Calu3 (cell line): ENCODE measurements around the gene ARR3. TPM values are rescaled to one million over a fixed set of nuclear protein-coding genes. Genes with fewer than 3 reads are reported as not detected.
"Not testable (repeated sequence)": the region's sequence is repeated elsewhere in the genome, so short reads cannot be mapped to it uniquely, and the experiment has no call there.

ENCODE experiments used
- BruUV-seq: library from RNA; stranded (reverse); fragments of 400-500 nt; replicated peaks from 2 replicates; lab custom pipeline; 2021; lab: Mats Ljungman, UMichigan
- CTCF ChIA-PET: fragments of 300-600 bp; sonication (Branson Sonifier 250); formaldehyde crosslinking; loops from one replicate; lab custom pipeline; 2022; ENCODE audit warnings: antibody characterized with exemption; lab: Charles Lee
- DNase-seq: peaks from one replicate; pipeline ENCODE4 v3.0.0; 2022
- H3K27ac Mint-ChIP-seq: one replicate; pipeline ENCODE4 v1.8.0; 2022; ENCODE audit warnings: mixed read lengths; ENCODE audit not compliant: unreplicated experiment
- H3K27me3 Mint-ChIP-seq: one replicate; pipeline ENCODE4 v1.8.0; 2022; ENCODE audit warnings: mixed read lengths; ENCODE audit not compliant: unreplicated experiment
- H3K36me3 Mint-ChIP-seq: one replicate; pipeline ENCODE4 v1.8.0; 2022; ENCODE audit warnings: mild to moderate bottlenecking, moderate library complexity, mixed read lengths; ENCODE audit not compliant: insufficient read depth, unreplicated experiment
- H3K4me1 Mint-ChIP-seq: one replicate; pipeline ENCODE4 v1.8.0; 2022; ENCODE audit warnings: mild to moderate bottlenecking, low read depth, mixed read lengths; ENCODE audit not compliant: unreplicated experiment
- H3K4me3 Mint-ChIP-seq: one replicate; pipeline ENCODE4 v1.8.0; 2022; ENCODE audit warnings: mild to moderate bottlenecking, low read depth, moderate library complexity, mixed read lengths; ENCODE audit not compliant: unreplicated experiment
- H3K9me3 Mint-ChIP-seq: one replicate; pipeline ENCODE4 v1.8.0; 2022; ENCODE audit warnings: low read depth, mixed read lengths; ENCODE audit not compliant: unreplicated experiment
- CTCF ChIP-seq: fragments of 200-600 bp; IDR thresholded peaks from one replicate; pipeline ENCODE4 v1.8.0; 2022; ENCODE audit warnings: antibody characterized with exemption; ENCODE audit not compliant: unreplicated experiment
- intact Hi-C: fragments of 100-400 bp; cut with micrococcal nuclease; formaldehyde crosslinking; loops from one replicate; pipeline ENCODE4 v1.10.0; 2022; ENCODE audit not compliant: unreplicated experiment
- total RNA-seq: library from RNA; stranded (reverse); gene quantifications from 2 replicates; pipeline ENCODE4 v1.2.3, GENCODE V29; 2022

ARR3 gene
- total RNA-seq, 1 experiment from 2014 or later = not detected

DNA sequence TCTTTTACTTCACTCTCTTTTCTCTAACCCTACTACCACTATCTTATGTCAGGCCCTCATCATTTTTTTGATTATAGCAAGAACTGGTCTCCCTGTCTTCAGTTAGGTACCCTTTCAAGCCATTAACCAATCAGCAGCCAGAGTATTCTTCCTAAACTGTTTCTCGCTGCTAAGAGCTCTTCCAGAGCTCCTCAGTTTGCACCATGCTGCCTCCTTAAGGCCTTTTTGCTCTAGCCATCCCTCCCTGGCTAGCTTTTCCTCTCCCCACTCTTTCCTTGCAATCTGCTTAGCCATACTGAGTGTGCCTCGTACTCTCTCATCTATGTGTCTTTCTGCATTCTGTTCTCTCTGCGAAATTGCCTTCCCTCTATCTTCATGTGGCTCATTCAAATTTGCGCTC, 54.6 kb downstream of the ARR3 start:
- BruUV-seq = no TSS peak
- intact Hi-C loops = no loop called here

GRCh38 chrX:70323628-70324027, 55.5 kb downstream of the ARR3 start:
- BruUV-seq, H3K27me3 Mint-ChIP-seq, H3K4me3 Mint-ChIP-seq, H3K27ac Mint-ChIP-seq, CTCF ChIA-PET, H3K4me1 Mint-ChIP-seq, H3K36me3 Mint-ChIP-seq, intact Hi-C loops, DNase-seq, H3K9me3 Mint-ChIP-seq: not testable (repeated sequence)

More for the DNA sequence above, 54.6 kb downstream of the ARR3 start:
- Mint-ChIP-seq H3K4me1 (no peaks in the 10 kb centered on the region), H3K4me3 (no peak overlapping the region), H3K9me3 (no peaks in the 10 kb centered on the region), H3K36me3 (peaks cover 2% of the 10 kb centered on the region), H3K27ac (no peak overlapping the region), H3K27me3 (no peaks in the 10 kb centered on the region)
- CTCF ChIA-PET = no interaction called here
- TF ChIP-seq CTCF = no peak
- no peak for DNase-seq

- H3K4me1 Mint-ChIP-seq = no peaks in the 10 kb centered on the region
- H3K36me3 Mint-ChIP-seq = no peaks in the 10 kb centered on the region
- CTCF ChIA-PET = no interaction called here
- BruUV-seq = no TSS peak
- H3K27me3 Mint-ChIP-seq = no peaks in the 10 kb centered on the region
- no peak overlapping the region for H3K27ac Mint-ChIP-seq
- H3K4me3 Mint-ChIP-seq = no peak overlapping the region
- H3K9me3 Mint-ChIP-seq = no peaks in the 10 kb centered on the region
- TF ChIP-seq CTCF = no peak
- no peak for DNase-seq
- intact Hi-C loops = no loop called here
Observed at GRCh38 chrX:70324326-70324725, 56.2 kb downstream of the ARR3 start.

DNA sequence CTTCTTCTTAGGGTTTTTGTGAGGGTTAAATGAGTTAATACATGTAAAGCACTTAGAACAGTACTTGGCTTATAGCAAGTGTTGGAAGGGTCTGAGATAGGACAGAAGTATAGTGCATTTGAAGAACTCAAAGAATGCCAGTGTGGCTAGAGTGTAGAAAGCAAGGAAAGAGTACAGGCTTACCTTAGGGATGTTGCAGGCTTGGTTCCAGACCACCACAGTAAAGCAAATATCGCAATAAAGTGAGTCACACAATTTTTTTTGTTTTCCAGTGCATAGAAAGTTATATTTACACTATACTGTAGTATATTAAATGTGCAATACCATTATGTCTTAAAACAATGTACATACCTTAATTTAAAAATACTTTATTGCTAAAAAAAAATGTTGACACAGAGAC, 63.0 kb downstream of the ARR3 start:
- TF ChIP-seq CTCF = no peak
- intact Hi-C loops = no loop called here
- H3K9me3 Mint-ChIP-seq = no peaks in the 10 kb centered on the region
- no TSS peak for BruUV-seq
- H3K4me3 Mint-ChIP-seq = no peak overlapping the region
- H3K4me1 Mint-ChIP-seq = no peaks in the 10 kb centered on the region
- DNase-seq = no peak
- CTCF ChIA-PET = no interaction called here
- peaks cover 5% of the 10 kb centered on the region for H3K36me3 Mint-ChIP-seq
- H3K27me3 Mint-ChIP-seq = no peaks in the 10 kb centered on the region
- no peak overlapping the region for H3K27ac Mint-ChIP-seq

Other genes with a start within 250 kb of the ARR3 start
- not detected in 2 replicates for gene AWAT2, start 218.4 kb upstream of the ARR3 start, total RNA-seq
- gene OTUD6A, start 205.9 kb upstream of the ARR3 start, total RNA-seq = not detected in 2 replicates
- 44.8 and 48.3 TPM in 2 replicates for gene IGBP1, start 134.9 kb upstream of the ARR3 start, total RNA-seq
- gene DGAT2L6, start 90.9 kb upstream of the ARR3 start, total RNA-seq = not detected in 2 replicates
- gene AWAT1, start 33.7 kb upstream of the ARR3 start, total RNA-seq = not detected in 2 replicates
- gene P2RY4, start 8.1 kb upstream of the ARR3 start, total RNA-seq = 0.32 TPM in 1 of 2 replicates, not detected in the other
- gene RAB41, start 13.8 kb downstream of the ARR3 start, total RNA-seq = not detected in 2 replicates
- 63.4 and 73.0 TPM in 2 replicates for gene PDZD11, start 21.6 kb downstream of the ARR3 start, total RNA-seq
- 25.9 and 30.9 TPM in 2 replicates for gene KIF4A, start 21.8 kb downstream of the ARR3 start, total RNA-seq
- gene GDPD2, start 155.0 kb downstream of the ARR3 start, total RNA-seq = not detected in 2 replicates
- 55.8 and 62.5 TPM in 2 replicates for gene DLG3, start 176.5 kb downstream of the ARR3 start, total RNA-seq